Right cardiac atrium (tissue), 5 donors: Measurements from ENCODE around the gene WWOX. TPM values are rescaled to one million over a fixed set of nuclear protein-coding genes. Genes with fewer than 3 reads are reported as not detected.

Experiments used
- ATAC-seq, 2 donors: fragments of 200-7000 bp; cut with Tn5 transposase; one replicate each; pipeline versions ENCODE4 v1.8.0 to v1.9.1; 2020; ENCODE audit warnings: moderate library complexity in 2 of 2, mild to moderate bottlenecking in 1 of 2
- DNase-seq, 3 donors: peaks; one replicate each; pipeline ENCODE4 v3.0.0-alpha.2; 2020
- H3K27ac ChIP-seq: one replicate; pipeline ENCODE4 v1.5.1; 2013; ENCODE audit warnings: mild to moderate bottlenecking, low read length, control low read depth, moderate library complexity
- H3K27me3 ChIP-seq: one replicate; pipeline ENCODE4 v1.6.1; 2013; ENCODE audit not compliant: control insufficient read depth, insufficient read depth
- H3K4me1 ChIP-seq: one replicate; pipeline ENCODE4 v1.6.1; 2013; ENCODE audit warnings: low read length; ENCODE audit not compliant: control insufficient read depth, insufficient read depth
- H3K4me3 ChIP-seq: one replicate; pipeline ENCODE4 v1.5.1; 2013; ENCODE audit warnings: low read length, control low read depth
- H3K9me3 ChIP-seq: one replicate; pipeline ENCODE4 v1.6.1; 2013; ENCODE audit warnings: low read length; ENCODE audit not compliant: control insufficient read depth
- WGBS: extraction: QIAGEN DNeasy Blood & Tissue Kit; methylation state at CpG from one replicate; pipeline ENCODE4 v1.1.7; 2013; 5-methylcytosine and 5-hydroxymethylcytosine counted together
- intact Hi-C, 4 donors: fragments of 100-400 bp; cut with DNase I; formaldehyde crosslinking; loops; one replicate each; pipeline versions ENCODE4 v1.11.0 to v1.14.0; 2022 to 2023
- polyA plus RNA-seq: library from polyadenylated mRNA; stranded (reverse); fragments of 200-250 nt; gene quantifications from one replicate; pipeline ENCODE4 v1.2.3, GENCODE V29; 2013
- total RNA-seq, 4 donors: library from RNA; stranded (reverse); fragmentation: NEBNext Ultra II Directional; extraction: Animal tissue kit (Norgen Biotek cat#: 25700); gene quantifications; one replicate each; pipeline ENCODE4 v1.2.1, GENCODE V29; 2021
- donor health status: healthy with polysubstance abuse.
- donor health status: DM: no; HTN: yes; CAD: no.
- donor health status: DM: no; HTN: no; CAD: no.
- donor health status: DM: no; HTN: yes; CAD: no; lungs with severe emphysema.
- donor health status: DM: yes; HTN: yes; CAD: no.

WWOX gene
- total and polyA plus RNA-seq, 5 donors: 6.0 to 14.9 (median 13.1) TPM

DNA sequence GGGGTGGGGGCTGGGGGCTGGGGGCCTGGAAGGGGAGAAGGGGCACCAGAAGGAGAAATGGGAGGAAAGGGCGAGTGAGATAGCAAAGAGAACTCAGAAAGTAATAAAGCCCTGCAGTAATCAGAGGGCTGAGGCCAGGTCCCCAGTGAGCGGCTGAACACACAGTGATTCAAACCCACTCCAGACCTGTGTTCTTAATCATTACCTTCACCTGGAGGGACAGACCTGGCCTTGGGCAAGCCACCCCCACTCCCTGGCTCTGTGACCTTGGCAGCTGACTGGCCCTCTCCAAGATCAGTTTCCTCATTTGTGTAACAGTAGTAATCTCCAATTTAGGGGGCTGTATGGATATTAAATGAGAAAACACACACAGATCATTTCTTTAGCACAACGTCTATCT is 150.4 kb downstream of the WWOX start:
- no peak for DNase-seq
- Histone ChIP-seq H3K9me3 (no peaks in the 10 kb centered on the region), H3K4me1 (no peaks in the 10 kb centered on the region), H3K27ac (no peak overlapping the region), H3K4me3 (no peak overlapping the region), H3K27me3 (no peaks in the 10 kb centered on the region)
- no peak for ATAC-seq
- WGBS: 95% methylated on average over 3 of the region's 3 CpGs
- intact Hi-C loops: loop anchor here in 1 of 4 donors (10.0 kb wide), 1 partner anchor 185 kb away; no protein-coding TSS in a partner anchor

- Histone ChIP-seq H3K9me3 (no peaks in the 10 kb centered on the region), H3K27me3 (no peaks in the 10 kb centered on the region), H3K27ac (no peak overlapping the region), H3K4me1 (no peaks in the 10 kb centered on the region), H3K4me3 (no peak overlapping the region)
- 94% methylated on average over 5 of the region's 5 CpGs for WGBS
- intact Hi-C loops: no loop called here
- no peak for DNase-seq
- ATAC-seq: no peak
Measured at GRCh38 chr16:78251115-78251514, 151.7 kb downstream of the WWOX start.

DNA sequence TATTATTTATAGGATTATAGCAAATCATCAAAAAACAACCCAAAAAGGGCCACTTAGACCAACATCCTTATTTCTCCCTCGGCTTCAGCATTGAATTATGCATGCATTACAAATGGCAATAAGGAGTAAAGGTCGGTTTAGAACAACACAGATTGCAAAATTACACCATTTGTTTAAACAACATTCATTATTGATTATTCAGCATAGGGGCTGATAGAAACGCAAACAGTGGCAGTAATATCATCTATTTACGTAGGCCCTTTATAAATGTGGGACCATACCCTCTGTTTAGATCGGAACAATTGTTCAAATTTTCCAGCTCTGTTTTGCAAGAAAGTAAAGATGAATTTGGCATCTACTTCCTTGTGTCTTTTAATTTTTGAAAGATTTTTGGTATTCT is 153.3 kb downstream of the WWOX start:
- H3K9me3 ChIP-seq: no peaks in the 10 kb centered on the region
- ATAC-seq (no peak), DNase-seq (no peak)
- H3K27ac ChIP-seq: no peak overlapping the region
- intact Hi-C loops: no loop called here
- H3K4me3 ChIP-seq: no peak overlapping the region
- no peaks in the 10 kb centered on the region for H3K27me3 ChIP-seq
- H3K4me1 ChIP-seq: no peaks in the 10 kb centered on the region
- 94% methylated on average over 5 of the region's 5 CpGs for WGBS

DNA sequence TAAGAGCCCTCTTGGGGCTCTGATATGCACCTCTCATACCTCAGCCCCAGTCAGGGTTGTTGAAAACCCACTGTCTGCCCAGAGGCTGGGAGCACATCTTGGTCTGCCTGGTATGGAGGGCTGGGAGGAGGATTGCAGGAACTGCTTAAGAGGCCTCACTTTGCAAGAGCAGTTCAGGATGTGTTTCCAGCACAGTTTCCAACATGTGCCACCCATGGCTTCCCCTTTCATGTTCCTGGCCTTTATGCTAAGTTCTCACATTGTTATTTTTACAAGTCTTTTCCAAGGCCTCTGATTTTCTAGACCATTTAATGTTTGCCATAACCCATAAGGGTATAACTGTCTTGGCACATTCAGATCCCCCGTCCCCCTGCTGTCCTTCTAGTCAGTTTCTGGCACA is 155.4 kb downstream of the WWOX start:
- no peak for ATAC-seq
- no peaks in the 10 kb centered on the region for H3K27me3 ChIP-seq
- H3K27ac ChIP-seq: no peak overlapping the region
- H3K4me3 ChIP-seq: no peak overlapping the region
- DNase-seq: no peak
- H3K4me1 ChIP-seq: no peaks in the 10 kb centered on the region
- WGBS: 100% methylated on average over 1 of the region's 1 CpG
- intact Hi-C loops: no loop called here
- no peaks in the 10 kb centered on the region for H3K9me3 ChIP-seq

DNA sequence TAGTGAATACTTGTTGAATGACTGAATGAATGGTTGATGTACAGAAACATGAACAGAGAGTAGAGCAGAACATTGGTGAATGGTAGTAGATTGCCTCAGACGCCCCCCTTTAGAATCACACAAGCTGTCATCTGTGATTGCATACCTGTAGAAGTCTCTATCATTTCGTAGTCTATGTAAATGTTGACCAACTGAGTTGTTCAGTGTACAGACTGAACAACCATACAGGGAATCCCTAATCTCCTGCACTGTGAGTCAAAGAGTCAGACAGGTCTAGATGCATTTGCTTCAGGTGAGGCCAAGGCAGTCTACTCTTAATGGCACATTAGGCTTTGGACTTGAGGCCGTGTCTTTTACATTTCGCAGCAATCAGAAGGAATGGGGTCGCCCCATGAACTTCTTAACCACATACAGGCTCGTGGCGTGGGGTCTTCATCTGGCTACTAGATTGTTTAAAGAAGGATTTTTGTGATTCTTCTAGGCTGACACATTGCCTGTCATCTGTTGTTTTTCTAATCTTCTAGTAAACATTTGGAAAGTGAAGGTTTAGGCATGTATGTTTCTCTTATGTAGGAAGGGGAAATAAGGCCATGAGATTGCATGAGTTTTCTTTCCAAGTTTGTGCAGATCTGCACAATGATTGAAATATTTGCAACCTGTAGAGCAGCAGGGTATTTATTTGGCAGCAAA is 157.4 kb downstream of the WWOX start:
- no peak overlapping the region for H3K27ac ChIP-seq
- 95% methylated on average over 7 of the region's 7 CpGs for WGBS
- intact Hi-C loops: no loop called here
- ATAC-seq (no peak), DNase-seq (no peak)
- H3K9me3 ChIP-seq: no peaks in the 10 kb centered on the region
- H3K4me3 ChIP-seq: no peak overlapping the region
- no peaks in the 10 kb centered on the region for H3K27me3 ChIP-seq
- no peaks in the 10 kb centered on the region for H3K4me1 ChIP-seq

GRCh38 chr16:78257376-78257728 is 157.9 kb downstream of the WWOX start:
- Histone ChIP-seq H3K27ac (no peak overlapping the region), H3K27me3 (no peaks in the 10 kb centered on the region), H3K4me3 (no peak overlapping the region), H3K4me1 (no peaks in the 10 kb centered on the region), H3K9me3 (no peaks in the 10 kb centered on the region)
- 87% methylated on average over 8 of the region's 8 CpGs for WGBS
- intact Hi-C loops: no loop called here
- no peak for ATAC-seq
- no peak for DNase-seq

GRCh38 chr16:78258375-78259065 is 159.1 kb downstream of the WWOX start:
- Histone ChIP-seq H3K27me3 (no peaks in the 10 kb centered on the region), H3K27ac (no peak overlapping the region), H3K4me3 (no peak overlapping the region), H3K9me3 (no peaks in the 10 kb centered on the region), H3K4me1 (no peaks in the 10 kb centered on the region)
- ATAC-seq (no peak), DNase-seq (no peak)
- 56% methylated on average over 9 of the region's 9 CpGs for WGBS
- intact Hi-C loops: no loop called here

DNA sequence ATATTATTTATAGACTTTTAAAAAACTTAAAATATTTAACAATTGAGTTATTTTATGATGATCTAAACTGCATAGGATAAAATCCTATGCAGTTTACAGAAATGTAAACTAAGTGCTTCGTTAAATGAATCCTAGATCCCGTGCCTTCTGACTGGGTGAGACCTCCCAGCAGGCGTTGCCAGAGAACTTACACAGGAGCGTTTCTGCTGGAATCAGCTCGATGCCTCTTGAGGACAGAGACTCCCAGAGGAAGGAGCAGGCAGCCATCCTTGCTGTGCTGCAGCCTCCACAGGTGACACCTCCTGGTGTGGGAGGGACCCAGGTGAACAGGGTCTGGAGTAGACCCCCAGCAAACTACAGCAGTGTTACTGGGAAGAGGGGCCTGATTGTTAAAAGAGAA is 160.4 kb downstream of the WWOX start:
- Histone ChIP-seq H3K27ac (no peak overlapping the region), H3K4me1 (no peaks in the 10 kb centered on the region), H3K9me3 (no peaks in the 10 kb centered on the region), H3K4me3 (no peak overlapping the region), H3K27me3 (no peaks in the 10 kb centered on the region)
- ATAC-seq (no peak), DNase-seq (no peak)
- 86% methylated on average over 5 of the region's 5 CpGs for WGBS
- intact Hi-C loops: no loop called here

DNA sequence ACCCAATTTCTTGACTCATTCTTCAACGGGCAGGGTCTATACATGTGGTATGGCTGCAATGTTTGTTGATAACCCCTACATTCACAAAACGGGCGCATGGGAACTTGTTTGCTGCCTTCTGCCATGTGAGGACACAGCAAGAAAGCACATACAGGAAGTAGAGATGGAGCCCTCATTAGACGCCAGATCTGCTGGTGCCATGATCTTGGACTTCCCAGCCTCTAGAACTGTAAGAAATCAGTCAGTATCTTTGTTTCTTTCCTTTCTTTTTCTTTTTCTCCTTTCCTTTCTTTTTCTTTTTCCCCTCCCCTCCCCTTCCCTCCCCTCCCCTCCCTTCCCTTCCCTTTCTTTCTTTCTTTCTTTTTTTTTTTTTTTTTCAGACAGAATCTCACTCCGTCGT is 165.2 kb downstream of the WWOX start:
- no peaks in the 10 kb centered on the region for H3K9me3 ChIP-seq
- no peak overlapping the region for H3K27ac ChIP-seq
- no peak overlapping the region for H3K4me3 ChIP-seq
- DNase-seq: no peak
- H3K4me1 ChIP-seq: no peaks in the 10 kb centered on the region
- no peak for ATAC-seq
- 95% methylated on average over 6 of the region's 6 CpGs for WGBS
- H3K27me3 ChIP-seq: no peaks in the 10 kb centered on the region
- intact Hi-C loops: no loop called here

DNA sequence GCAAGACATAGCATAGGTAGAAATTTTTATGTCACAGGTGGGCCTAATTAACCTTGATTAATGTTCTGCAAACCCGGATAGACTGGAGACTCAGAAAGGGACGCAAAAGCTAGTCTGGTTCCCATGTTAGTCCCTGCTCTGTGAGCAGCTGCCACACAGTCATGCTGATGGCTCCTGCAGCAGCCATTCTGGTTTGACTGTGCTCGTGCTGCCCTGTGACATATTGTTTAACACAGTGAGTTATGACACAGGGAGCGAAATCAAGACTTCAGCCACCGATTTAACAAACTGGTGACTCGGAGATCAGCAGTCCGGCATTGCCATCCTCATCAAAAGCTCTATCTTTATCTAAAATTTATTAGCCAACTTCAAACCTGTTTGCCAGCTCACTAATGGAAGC is 169.8 kb downstream of the WWOX start:
- DNase-seq: no peak
- Histone ChIP-seq H3K4me1 (no peaks in the 10 kb centered on the region), H3K4me3 (no peak overlapping the region), H3K27me3 (no peaks in the 10 kb centered on the region), H3K9me3 (no peaks in the 10 kb centered on the region), H3K27ac (no peak overlapping the region)
- ATAC-seq: no peak
- intact Hi-C loops: no loop called here
- whole genome bisulfite sequencing: 96% methylated on average over 7 of the region's 7 CpGs

GRCh38 chr16:78271981-78272380 is 172.5 kb downstream of the WWOX start:
- Histone ChIP-seq H3K9me3 (no peaks in the 10 kb centered on the region), H3K27me3 (no peaks in the 10 kb centered on the region), H3K27ac (no peak overlapping the region), H3K4me1 (no peaks in the 10 kb centered on the region), H3K4me3 (no peak overlapping the region)
- intact Hi-C loops: no loop called here
- ATAC-seq (no peak), DNase-seq (no peak)
- WGBS: 97% methylated on average over 3 of the region's 3 CpGs
